Stimulated activated CD8-positive, alpha-beta memory T cell treated with anti-CD3 and anti-CD28 coated beads, Interleukin-7, amount 100 ng/mL, for 24 hours (primary cell): ENCODE data around the gene FOXL3.

Source experiments
- DNase-seq: peaks from one replicate; pipeline ENCODE4 v3.0.0-alpha.2; 2020; ENCODE audit warnings: low read depth

The FOXL3 gene

GRCh38 chr7:266851-267840 is 22.8 kb upstream of the FOXL3 start:
- DNase-seq: no peak

GRCh38 chr7:268991-269390 is 21.0 kb upstream of the FOXL3 start:
- no peak for DNase-seq

- DNase-seq: no peak
Observed at GRCh38 chr7:269721-270120, 20.2 kb upstream of the FOXL3 start.

GRCh38 chr7:270351-270983 is 19.5 kb upstream of the FOXL3 start:
- DNase-seq: no peak

- DNase-seq: no peak
Observed at GRCh38 chr7:271266-272107, 18.5 kb upstream of the FOXL3 start.

GRCh38 chr7:272108-272615 is 17.8 kb upstream of the FOXL3 start:
- no peak for DNase-seq

GRCh38 chr7:272631-273030 is 17.3 kb upstream of the FOXL3 start:
- no peak for DNase-seq

- no peak for DNase-seq
Observed at GRCh38 chr7:273327-273726, 16.6 kb upstream of the FOXL3 start.

- DNase-seq: no peak
Observed at GRCh38 chr7:274266-274665, 15.7 kb upstream of the FOXL3 start.

GRCh38 chr7:276230-276835 is 13.6 kb upstream of the FOXL3 start:
- no peak for DNase-seq

GRCh38 chr7:277228-277627 is 12.7 kb upstream of the FOXL3 start:
- no peak for DNase-seq

- DNase-seq: no peak
Observed at GRCh38 chr7:278081-278480, 11.9 kb upstream of the FOXL3 start.

- no peak for DNase-seq
Observed at GRCh38 chr7:279821-280220, 10.1 kb upstream of the FOXL3 start.

GRCh38 chr7:280461-280860 is 9.5 kb upstream of the FOXL3 start:
- DNase-seq: no peak

- no peak for DNase-seq
Observed at GRCh38 chr7:281637-282036, 8.3 kb upstream of the FOXL3 start.

GRCh38 chr7:282621-283020 is 7.3 kb upstream of the FOXL3 start:
- no peak for DNase-seq

- DNase-seq: no peak
Observed at GRCh38 chr7:284762-285722, 4.9 kb upstream of the FOXL3 start.

- no peak for DNase-seq
Observed at GRCh38 chr7:285731-286130, 4.2 kb upstream of the FOXL3 start.

GRCh38 chr7:286266-286665 is 3.7 kb upstream of the FOXL3 start:
- DNase-seq: no peak

- DNase-seq: no peak
Observed at GRCh38 chr7:288671-289101, 1.3 kb upstream of the FOXL3 start.
